ENCODE results near the gene MAN1A1.

DNA sequence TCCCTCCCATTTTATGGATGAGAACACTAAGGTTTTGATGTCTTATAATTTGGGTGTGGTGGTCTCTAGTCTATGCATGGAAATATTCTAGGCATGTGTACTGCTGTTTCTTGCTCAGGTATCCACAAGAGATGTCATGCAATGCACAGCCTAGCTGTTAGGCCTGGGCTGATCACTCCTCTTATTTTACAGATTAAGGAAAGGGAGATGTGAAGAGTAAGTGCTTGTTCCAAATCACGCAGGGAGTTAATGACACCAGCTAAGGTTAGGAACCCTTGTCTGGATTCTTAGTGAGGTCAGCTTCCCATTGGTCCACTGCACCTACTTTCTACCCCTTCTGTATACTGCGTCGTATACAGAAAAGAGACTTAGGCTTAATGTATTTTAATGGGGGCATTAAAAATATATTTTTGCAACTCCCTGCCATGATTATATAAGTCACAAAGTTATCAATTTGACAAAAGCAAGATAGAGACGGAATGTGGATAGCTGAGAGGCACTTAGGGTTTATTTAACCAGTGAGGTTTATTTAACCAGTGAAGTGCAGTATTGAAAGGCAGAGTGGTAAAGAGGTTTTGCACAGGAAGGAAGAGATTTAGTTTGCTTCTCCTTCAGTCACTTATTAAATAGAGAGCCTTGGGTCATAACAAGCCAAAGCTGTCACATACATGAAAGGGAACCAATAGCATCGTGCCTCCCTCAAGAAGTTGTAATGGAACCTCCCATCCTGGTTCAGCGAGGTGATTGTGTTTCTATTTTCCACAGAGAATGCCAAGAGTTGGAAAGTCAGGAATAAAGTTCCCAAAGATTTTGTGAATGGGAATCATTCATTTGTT, 176.1 kb downstream of the MAN1A1 start:
- TF ChIP-seq, protein P1, sequence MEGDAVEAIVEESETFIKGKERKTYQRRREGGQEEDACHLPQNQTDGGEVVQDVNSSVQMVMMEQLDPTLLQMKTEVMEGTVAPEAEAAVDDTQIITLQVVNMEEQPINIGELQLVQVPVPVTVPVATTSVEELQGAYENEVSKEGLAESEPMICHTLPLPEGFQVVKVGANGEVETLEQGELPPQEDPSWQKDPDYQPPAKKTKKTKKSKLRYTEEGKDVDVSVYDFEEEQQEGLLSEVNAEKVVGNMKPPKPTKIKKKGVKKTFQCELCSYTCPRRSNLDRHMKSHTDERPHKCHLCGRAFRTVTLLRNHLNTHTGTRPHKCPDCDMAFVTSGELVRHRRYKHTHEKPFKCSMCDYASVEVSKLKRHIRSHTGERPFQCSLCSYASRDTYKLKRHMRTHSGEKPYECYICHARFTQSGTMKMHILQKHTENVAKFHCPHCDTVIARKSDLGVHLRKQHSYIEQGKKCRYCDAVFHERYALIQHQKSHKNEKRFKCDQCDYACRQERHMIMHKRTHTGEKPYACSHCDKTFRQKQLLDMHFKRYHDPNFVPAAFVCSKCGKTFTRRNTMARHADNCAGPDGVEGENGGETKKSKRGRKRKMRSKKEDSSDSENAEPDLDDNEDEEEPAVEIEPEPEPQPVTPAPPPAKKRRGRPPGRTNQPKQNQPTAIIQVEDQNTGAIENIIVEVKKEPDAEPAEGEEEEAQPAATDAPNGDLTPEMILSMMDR (conservative IDR thresholded peaks at IDR 0.05; ENCODE audit: low read length) = no peak
- no peak for TF ChIP-seq EZH2phosphoT487 (IDR thresholded peaks at IDR 0.05; ENCODE audit: borderline replicate concordance)

Data from Loucy (cell line).